K562 (cell line): ENCODE results near the gene ARHGAP32. TPM values are rescaled to one million over a fixed set of nuclear protein-coding genes. Genes with fewer than 3 reads are reported as not detected.

Experiments
- ATAC-seq: fragments of 200-7000 bp; cut with Tn5 transposase; 3 replicates; pipeline ENCODE4 v1.9.1; 2020; ENCODE audit warnings: moderate library complexity
- BruUV-seq: library from RNA; stranded (reverse); fragments of 400-500 nt; replicated peaks from 2 replicates; lab custom pipeline; 2021; lab: Mats Ljungman, UMichigan
- CTCF ChIA-PET: fragments of 300-600 bp; formaldehyde crosslinking; extraction: SDS; loops from one replicate; lab custom pipeline; 2021; ENCODE audit warnings: low intra/inter-chr PET ratio; lab: Yijun Ruan, JAX
- POLR2A ChIA-PET: fragments of 300-600, 350-650 bp; sonication (Branson Sonifier 250); formaldehyde crosslinking; extraction: SDS; loops from one replicate; lab custom pipeline; 2021; ENCODE audit warnings: antibody characterized with exemption, inconsistent platforms; lab: Yijun Ruan, JAX
- DNase-seq, 4 experiments: peaks; one replicate each; pipeline versions ENCODE4 v3.0.0 to v3.0.0-alpha.2; 2011 to 2018; ENCODE audit warnings: low spot score in 3 of 4, mixed read lengths in 3 of 4; ENCODE audit errors: extremely low read depth in 1 of 4
- FAIRE-seq: peaks from 2 replicates; lab custom pipeline; 2011; peaks lifted over from hg19 to GRCh38; lab: Jason Lieb, UNC
- H2AFZ ChIP-seq: 2 replicates; pipeline ENCODE4 v1.6.0; 2011; ENCODE audit warnings: low read depth, low read length, control low read depth, inconsistent platforms
- H3K27ac ChIP-seq: fragments of 200-600 bp; 3 replicates; pipeline ENCODE4 v1.8.0; 2011; ENCODE audit warnings: low read depth, mild to moderate bottlenecking, control low read depth, inconsistent platforms, low read length, moderate library complexity, mixed read lengths; ENCODE audit errors: extremely low read depth
- H3K27me3 ChIP-seq, 2 experiments: fragments of 300-600 bp in 1 of 2; 2 replicates in 1 of 2; 3 replicates in 1 of 2; pipeline versions ENCODE4 v1.6.0 to v1.8.0; 2011; ENCODE audit warnings: inconsistent platforms in 2 of 2, low read length in 2 of 2, mild to moderate bottlenecking in 1 of 2, mixed read lengths in 1 of 2, moderate library complexity in 1 of 2; ENCODE audit not compliant: control insufficient read depth in 2 of 2, insufficient read depth in 2 of 2
- H3K36me3 ChIP-seq: fragments of 300-600 bp; 3 replicates; pipeline ENCODE4 v1.8.0; 2011; ENCODE audit warnings: mild to moderate bottlenecking, low read length, inconsistent platforms; ENCODE audit not compliant: control insufficient read depth, insufficient read depth
- H3K4me1 ChIP-seq, 2 experiments: fragments of 200-600 bp in 1 of 2; replicated peaks in 1 of 2; 2 replicates in 1 of 2; 3 replicates in 1 of 2; pipeline versions ENCODE4 v1.5.1 to v1.8.0; 2011; ENCODE audit warnings: inconsistent platforms in 2 of 2, low read length in 2 of 2, mild to moderate bottlenecking in 1 of 2, mixed read lengths in 1 of 2, moderate library complexity in 1 of 2; ENCODE audit not compliant: control insufficient read depth in 2 of 2, insufficient read depth in 2 of 2
- H3K4me2 ChIP-seq: 2 replicates; pipeline ENCODE4 v1.6.1; 2011; ENCODE audit warnings: low read length, control low read depth, inconsistent platforms, mixed read lengths; ENCODE audit not compliant: insufficient read depth
- H3K4me3 ChIP-seq: fragments of 200-600 bp; sonication (generic), shearing (Covaris generic); 2 replicates; pipeline ENCODE4 v1.5.1; 2016; ENCODE audit warnings: control low read depth, inconsistent platforms
- H3K79me2 ChIP-seq: fragments of 200-600 bp; 3 replicates; pipeline ENCODE4 v1.8.0; 2011; ENCODE audit warnings: low read length, inconsistent platforms; ENCODE audit not compliant: control insufficient read depth, insufficient read depth
- H3K9ac ChIP-seq, 2 experiments: 2 replicates each; pipeline versions ENCODE4 v1.6.0 to v1.6.1; 2011; ENCODE audit warnings: low read depth in 2 of 2, low read length in 2 of 2, control low read depth in 1 of 2, inconsistent platforms in 1 of 2, mild to moderate bottlenecking in 1 of 2, mixed read lengths in 1 of 2; ENCODE audit not compliant: insufficient read depth in 1 of 2
- H3K9me1 ChIP-seq: one replicate; pipeline ENCODE4 v1.6.0; 2011; ENCODE audit warnings: inconsistent platforms, mild to moderate bottlenecking, low read length, moderate library complexity; ENCODE audit not compliant: control insufficient read depth, insufficient read depth
- H3K9me3 ChIP-seq: replicated peaks from 2 replicates; pipeline ENCODE4 v1.5.1; 2011; ENCODE audit warnings: low read depth, low read length, inconsistent platforms; ENCODE audit not compliant: control insufficient read depth, insufficient read depth
- H4K20me1 ChIP-seq: replicated peaks from 2 replicates; pipeline ENCODE4 v1.6.1; 2011; ENCODE audit warnings: low read length, inconsistent platforms, mixed read lengths; ENCODE audit not compliant: control insufficient read depth, insufficient read depth
- DDX20 ChIP-seq: fragments of 450-650 bp; IDR thresholded peaks from 2 replicates; pipeline ENCODE4 v1.6.1; 2016; ENCODE audit warnings: missing genetic modification characterization, low read depth, mild to moderate bottlenecking, missing compliant biosample characterization, moderate library complexity
- ELF4 ChIP-seq: fragments of 450-650 bp; formaldehyde crosslinking; IDR thresholded peaks from 2 replicates; pipeline ENCODE4 v1.4.0; 2022; ENCODE audit warnings: missing genetic modification characterization
- GABPB1 ChIP-seq: sonication (generic); formaldehyde crosslinking; IDR thresholded peaks from 2 replicates; pipeline ENCODE4 v1.8.0; 2022; ENCODE audit warnings: mild to moderate bottlenecking, missing genetic modification reagents
- HDAC6 ChIP-seq: IDR thresholded peaks from 2 replicates; pipeline ENCODE4 v1.6.1; 2012; ENCODE audit warnings: low read depth, mild to moderate bottlenecking, control low read depth, inconsistent platforms, low read length, moderate library complexity
- HNRNPLL ChIP-seq: fragments of 200-400 bp; formaldehyde crosslinking; IDR thresholded peaks from 2 replicates; pipeline ENCODE4 v1.6.1; 2017; ENCODE audit warnings: low read length, low read depth, mild to moderate bottlenecking; ENCODE audit not compliant: poor library complexity, severe bottlenecking
- RFX7 ChIP-seq: fragments of 250-450 bp; sonication (Bioruptor Pico); IDR thresholded peaks from 2 replicates; pipeline ENCODE4 v1.5.1; 2021; ENCODE audit warnings: mild to moderate bottlenecking
- TAF9B ChIP-seq: fragments of 450-650 bp; IDR thresholded peaks from 2 replicates; pipeline ENCODE4 v1.6.1; 2018; ENCODE audit warnings: mild to moderate bottlenecking; ENCODE audit not compliant: partially characterized antibody
- ZEB2 ChIP-seq: fragments of 450-650 bp; IDR thresholded peaks from 2 replicates; pipeline ENCODE4 v1.6.1; 2016
- WGBS: fragments of 100-300 bp; shearing (Covaris generic); methylation state at CpG from one replicate; pipeline ENCODE4 v1.1.6; 2016; ENCODE audit warnings: low coverage, mixed read lengths; ENCODE audit not compliant: insufficient coverage; ENCODE audit errors: missing lambda C conversion rate; 5-methylcytosine and 5-hydroxymethylcytosine counted together
- in situ Hi-C: fragments of 300-500 bp; cut with MboI; formaldehyde crosslinking; loops from 4 replicates; pipeline ENCODE4 v1.15.0; 2018; ENCODE audit warnings: inconsistent platforms, mixed read lengths
- intact Hi-C: fragments of 100-400 bp; cut with micrococcal nuclease; formaldehyde crosslinking; loops from 2 replicates; pipeline ENCODE4 v1.14.2; 2022
- polyA plus RNA-seq, 8 experiments: library from polyadenylated mRNA; depleted of rRNA in 4 of 8; stranded (reverse) in 5 of 8; unstranded in 3 of 8; fragments of >200 nt; fragmentation: Nextera tagmentation in 2 of 8; fragmentation: Illumina TruSeq in 1 of 8; extraction: Ambion mirVana in 2 of 8; extraction: Trizol in 1 of 8; gene quantifications; 2 replicates each; pipeline versions ENCODE4 v1.2.1 to v1.2.3, GENCODE V29; 2011 to 2014; ENCODE audit warnings: inconsistent platforms in 1 of 8, missing spikeins in 1 of 8
- total RNA-seq, 7 experiments: library from RNA; depleted of rRNA in 6 of 7; stranded (reverse); fragments of >200 nt in 6 of 7; fragmentation: Illumina TruSeq in 2 of 7; extraction: Trizol in 2 of 7; gene quantifications; 2 replicates each; pipeline versions ENCODE4 v1.2.1 to v1.2.3, GENCODE V29; 2011 to 2021; ENCODE audit warnings: low replicate concordance in 1 of 7
- TF ChIP-seq, protein P1 (sequence below): fragments of 250-450 bp; sonication (Bioruptor Pico); IDR thresholded peaks from 2 replicates; pipeline ENCODE4 v1.9.0; 2021; ENCODE audit warnings: mild to moderate bottlenecking, inconsistent platforms
- TF ChIP-seq, protein P2 (sequence below): fragments of 200-400 bp; formaldehyde crosslinking; IDR thresholded peaks from 2 replicates; pipeline ENCODE4 v1.6.1; 2017; ENCODE audit warnings: mild to moderate bottlenecking, low read depth, low read length, moderate library complexity
- TF ChIP-seq, protein P3 (sequence below): sonication (generic); formaldehyde crosslinking; IDR thresholded peaks from 2 replicates; pipeline ENCODE4 v1.8.1; 2023; ENCODE audit warnings: mild to moderate bottlenecking, missing genetic modification reagents
- TF ChIP-seq, protein P4 (sequence below): fragments of 250-450 bp; sonication (Bioruptor Pico); IDR thresholded peaks from 2 replicates; pipeline ENCODE4 v1.5.0; 2020; ENCODE audit warnings: mild to moderate bottlenecking

Gene ARHGAP32
- total and polyA plus RNA-seq, 9 of the 15 experiments (the other 6 are each of a cell fraction or from before 2014, with no cell fraction given): 0.18 TPM; not detected in 8

DNA sequence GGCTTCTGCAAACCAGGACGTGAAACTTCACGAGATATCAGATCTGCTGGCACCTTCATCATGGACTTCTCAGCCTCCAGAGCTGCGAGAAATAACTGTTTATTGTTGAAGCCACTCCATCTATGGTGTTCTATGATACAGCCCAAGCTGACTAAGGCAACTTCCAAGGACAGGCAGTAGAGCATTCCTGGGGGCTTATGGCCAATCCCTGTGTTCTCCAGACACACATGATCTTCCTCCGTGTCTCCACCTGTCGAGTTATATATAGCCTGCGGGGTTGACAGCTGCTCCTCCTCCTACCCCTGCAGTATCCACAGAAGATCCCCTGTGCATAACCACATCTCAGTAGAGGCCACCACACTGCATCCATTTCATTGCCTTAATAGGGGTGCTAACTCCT, 260.5 kb downstream of the ARHGAP32 start (continued):
- TF ChIP-seq, protein P1, sequence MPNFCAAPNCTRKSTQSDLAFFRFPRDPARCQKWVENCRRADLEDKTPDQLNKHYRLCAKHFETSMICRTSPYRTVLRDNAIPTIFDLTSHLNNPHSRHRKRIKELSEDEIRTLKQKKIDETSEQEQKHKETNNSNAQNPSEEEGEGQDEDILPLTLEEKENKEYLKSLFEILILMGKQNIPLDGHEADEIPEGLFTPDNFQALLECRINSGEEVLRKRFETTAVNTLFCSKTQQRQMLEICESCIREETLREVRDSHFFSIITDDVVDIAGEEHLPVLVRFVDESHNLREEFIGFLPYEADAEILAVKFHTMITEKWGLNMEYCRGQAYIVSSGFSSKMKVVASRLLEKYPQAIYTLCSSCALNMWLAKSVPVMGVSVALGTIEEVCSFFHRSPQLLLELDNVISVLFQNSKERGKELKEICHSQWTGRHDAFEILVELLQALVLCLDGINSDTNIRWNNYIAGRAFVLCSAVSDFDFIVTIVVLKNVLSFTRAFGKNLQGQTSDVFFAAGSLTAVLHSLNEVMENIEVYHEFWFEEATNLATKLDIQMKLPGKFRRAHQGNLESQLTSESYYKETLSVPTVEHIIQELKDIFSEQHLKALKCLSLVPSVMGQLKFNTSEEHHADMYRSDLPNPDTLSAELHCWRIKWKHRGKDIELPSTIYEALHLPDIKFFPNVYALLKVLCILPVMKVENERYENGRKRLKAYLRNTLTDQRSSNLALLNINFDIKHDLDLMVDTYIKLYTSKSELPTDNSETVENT (CRISPR knock-in tag): no peak
- no peak for TF ChIP-seq DDX20 (tag)

DNA sequence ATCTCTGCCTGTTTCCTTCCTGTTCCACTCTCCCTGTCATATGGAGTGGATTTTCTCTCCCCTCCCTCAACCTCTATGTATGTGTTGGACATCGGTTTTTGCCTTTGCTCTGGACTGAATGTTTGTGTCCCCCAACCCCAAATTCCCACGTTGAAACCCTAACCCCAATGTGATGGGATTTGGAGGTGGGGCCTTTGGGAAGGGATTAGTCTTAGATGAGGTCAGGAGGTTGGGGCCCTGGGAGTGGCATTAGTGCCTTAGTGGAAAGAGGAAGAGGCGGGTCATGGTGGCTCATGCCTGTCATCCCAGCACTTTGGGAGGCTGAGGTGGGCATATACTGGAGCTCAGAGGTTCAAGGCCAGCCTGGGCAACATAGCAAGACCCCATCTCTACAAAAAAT, 261.1 kb downstream of the ARHGAP32 start:
- 8% methylated on average over 2 of the region's 3 CpGs for WGBS
- TF ChIP-seq ELF4 (CRISPR knock-in tag): no peak
- no peak for TF ChIP-seq HNRNPLL
- TF ChIP-seq GABPB1 (CRISPR knock-in tag): no peak
- TF ChIP-seq ZEB2: no peak
- TF ChIP-seq TAF9B: no peak
- TF ChIP-seq, protein P2, sequence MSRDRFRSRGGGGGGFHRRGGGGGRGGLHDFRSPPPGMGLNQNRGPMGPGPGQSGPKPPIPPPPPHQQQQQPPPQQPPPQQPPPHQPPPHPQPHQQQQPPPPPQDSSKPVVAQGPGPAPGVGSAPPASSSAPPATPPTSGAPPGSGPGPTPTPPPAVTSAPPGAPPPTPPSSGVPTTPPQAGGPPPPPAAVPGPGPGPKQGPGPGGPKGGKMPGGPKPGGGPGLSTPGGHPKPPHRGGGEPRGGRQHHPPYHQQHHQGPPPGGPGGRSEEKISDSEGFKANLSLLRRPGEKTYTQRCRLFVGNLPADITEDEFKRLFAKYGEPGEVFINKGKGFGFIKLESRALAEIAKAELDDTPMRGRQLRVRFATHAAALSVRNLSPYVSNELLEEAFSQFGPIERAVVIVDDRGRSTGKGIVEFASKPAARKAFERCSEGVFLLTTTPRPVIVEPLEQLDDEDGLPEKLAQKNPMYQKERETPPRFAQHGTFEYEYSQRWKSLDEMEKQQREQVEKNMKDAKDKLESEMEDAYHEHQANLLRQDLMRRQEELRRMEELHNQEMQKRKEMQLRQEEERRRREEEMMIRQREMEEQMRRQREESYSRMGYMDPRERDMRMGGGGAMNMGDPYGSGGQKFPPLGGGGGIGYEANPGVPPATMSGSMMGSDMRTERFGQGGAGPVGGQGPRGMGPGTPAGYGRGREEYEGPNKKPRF: no peak
- TF ChIP-seq, protein P3, sequence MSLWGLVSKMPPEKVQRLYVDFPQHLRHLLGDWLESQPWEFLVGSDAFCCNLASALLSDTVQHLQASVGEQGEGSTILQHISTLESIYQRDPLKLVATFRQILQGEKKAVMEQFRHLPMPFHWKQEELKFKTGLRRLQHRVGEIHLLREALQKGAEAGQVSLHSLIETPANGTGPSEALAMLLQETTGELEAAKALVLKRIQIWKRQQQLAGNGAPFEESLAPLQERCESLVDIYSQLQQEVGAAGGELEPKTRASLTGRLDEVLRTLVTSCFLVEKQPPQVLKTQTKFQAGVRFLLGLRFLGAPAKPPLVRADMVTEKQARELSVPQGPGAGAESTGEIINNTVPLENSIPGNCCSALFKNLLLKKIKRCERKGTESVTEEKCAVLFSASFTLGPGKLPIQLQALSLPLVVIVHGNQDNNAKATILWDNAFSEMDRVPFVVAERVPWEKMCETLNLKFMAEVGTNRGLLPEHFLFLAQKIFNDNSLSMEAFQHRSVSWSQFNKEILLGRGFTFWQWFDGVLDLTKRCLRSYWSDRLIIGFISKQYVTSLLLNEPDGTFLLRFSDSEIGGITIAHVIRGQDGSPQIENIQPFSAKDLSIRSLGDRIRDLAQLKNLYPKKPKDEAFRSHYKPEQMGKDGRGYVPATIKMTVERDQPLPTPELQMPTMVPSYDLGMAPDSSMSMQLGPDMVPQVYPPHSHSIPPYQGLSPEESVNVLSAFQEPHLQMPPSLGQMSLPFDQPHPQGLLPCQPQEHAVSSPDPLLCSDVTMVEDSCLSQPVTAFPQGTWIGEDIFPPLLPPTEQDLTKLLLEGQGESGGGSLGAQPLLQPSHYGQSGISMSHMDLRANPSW (CRISPR knock-in tag): no peak
- TF ChIP-seq HDAC6: no peak
- no peak for TF ChIP-seq RFX7
- TF ChIP-seq, protein P4, sequence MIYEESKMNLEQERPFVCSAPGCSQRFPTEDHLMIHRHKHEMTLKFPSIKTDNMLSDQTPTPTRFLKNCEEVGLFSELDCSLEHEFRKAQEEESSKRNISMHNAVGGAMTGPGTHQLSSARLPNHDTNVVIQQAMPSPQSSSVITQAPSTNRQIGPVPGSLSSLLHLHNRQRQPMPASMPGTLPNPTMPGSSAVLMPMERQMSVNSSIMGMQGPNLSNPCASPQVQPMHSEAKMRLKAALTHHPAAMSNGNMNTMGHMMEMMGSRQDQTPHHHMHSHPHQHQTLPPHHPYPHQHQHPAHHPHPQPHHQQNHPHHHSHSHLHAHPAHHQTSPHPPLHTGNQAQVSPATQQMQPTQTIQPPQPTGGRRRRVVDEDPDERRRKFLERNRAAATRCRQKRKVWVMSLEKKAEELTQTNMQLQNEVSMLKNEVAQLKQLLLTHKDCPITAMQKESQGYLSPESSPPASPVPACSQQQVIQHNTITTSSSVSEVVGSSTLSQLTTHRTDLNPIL (CRISPR knock-in tag): no peak

More for the DNA sequence above, 261.1 kb downstream of the ARHGAP32 start:
- FAIRE-seq (no peak), ATAC-seq (no peak), DNase-seq (no peak)
- Histone ChIP-seq H3K27ac (no peak overlapping the region), H4K20me1 (no peaks in the 10 kb centered on the region), H3K9me3 (no peaks in the 10 kb centered on the region), H2AFZ (no peak overlapping the region), H3K4me3 (no peak overlapping the region), H3K9ac (no peak overlapping the region), H3K27me3 (peaks cover 0 to 7% of the 10 kb centered on the region in 2 experiments; a peak in 2 of 5 replicates), H3K4me1 (no peaks in the 10 kb centered on the region), H3K9me1 (no peaks in the 10 kb centered on the region), H3K79me2 (no peaks in the 10 kb centered on the region), H3K4me2 (no peak overlapping the region), H3K36me3 (no peaks in the 10 kb centered on the region)
- BruUV-seq: no TSS peak
- in situ Hi-C loops (no loop called here), intact Hi-C loops (no loop called here)
- POLR2A ChIA-PET: no interaction called here
- CTCF ChIA-PET: no interaction called here
